Tibial nerve (tissue), 4 donors: ENCODE data around the gene PRKG1. TPM values are rescaled to one million over a fixed set of nuclear protein-coding genes. Genes with fewer than 3 reads are reported as not detected.

Experiments
- DNase-seq, 2 donors: peaks; one replicate each; pipeline ENCODE4 v3.0.0-alpha.2; 2019; ENCODE audit warnings: low spot score in 2 of 2
- H3K27ac ChIP-seq, 4 donors: fragments of 200-600 bp; sonication (generic) in 3 of 4; one replicate each; pipeline ENCODE4 v1.5.1; 2017 to 2019; ENCODE audit warnings: mild to moderate bottlenecking in 1 of 4
- H3K27me3 ChIP-seq, 2 donors: fragments of 200-600 bp; sonication (generic) in 1 of 2; one replicate each; pipeline versions ENCODE4 v1.5.1 to v1.6.0; 2017 to 2019
- H3K36me3 ChIP-seq, 3 donors: fragments of 200-600 bp; sonication (generic); one replicate each; pipeline ENCODE4 v1.5.1; 2018 to 2019
- H3K4me1 ChIP-seq, 4 donors: fragments of 200-600 bp; sonication (generic) in 3 of 4; one replicate each; pipeline ENCODE4 v1.5.1; 2017 to 2019
- H3K4me3 ChIP-seq, 4 donors: fragments of 200-600 bp; sonication (generic) in 3 of 4; one replicate each; pipeline ENCODE4 v1.5.1; 2017 to 2019; ENCODE audit warnings: mild to moderate bottlenecking in 1 of 4, moderate library complexity in 1 of 4
- H3K9me3 ChIP-seq, 4 donors: fragments of 200-600 bp; sonication (generic) in 3 of 4; one replicate each; pipeline ENCODE4 v1.5.1; 2017 to 2019
- CTCF ChIP-seq, 5 experiments: fragments of 200-600 bp in 3 of 5; fragments of 450-650 bp in 2 of 5; sonication (generic) in 3 of 5; IDR thresholded peaks; one replicate each; pipeline ENCODE4 v1.5.1; 2016 to 2019; ENCODE audit warnings: antibody characterized with exemption in 5 of 5, mild to moderate bottlenecking in 3 of 5, moderate library complexity in 2 of 5
- EP300 ChIP-seq, 2 donors: sonication (generic); formaldehyde crosslinking; IDR thresholded peaks; one replicate each; pipeline ENCODE4 v1.6.1; 2017; ENCODE audit warnings: antibody characterized with exemption in 2 of 2, mild to moderate bottlenecking in 1 of 2
- POLR2A ChIP-seq, 2 donors: fragments of 450-650 bp; IDR thresholded peaks; one replicate each; pipeline ENCODE4 v1.6.1; 2017; ENCODE audit warnings: antibody characterized with exemption in 2 of 2, mild to moderate bottlenecking in 2 of 2, moderate library complexity in 2 of 2
- WGBS, 2 donors: methylation state at CpG; one replicate each; pipeline ENCODE4 v1.1.5; 2018; 5-methylcytosine and 5-hydroxymethylcytosine counted together
- total RNA-seq, 4 donors: library from RNA; depleted of rRNA; stranded (reverse); fragments of >200 nt; gene quantifications; one replicate each; pipeline ENCODE4 v1.1.0, GENCODE V29; 2016

PRKG1 gene
- total RNA-seq, 4 donors from 2014 or later: 8.7 to 35.0 (median 14.8) TPM

GRCh38 chr10:51510231-51510630 lies 435.9 kb downstream of the PRKG1 start:
- H3K9me3 ChIP-seq: no peaks in the 10 kb centered on the region
- H3K36me3 ChIP-seq: no peaks in the 10 kb centered on the region
- DNase-seq: no peak
- no peaks in the 10 kb centered on the region for H3K27me3 ChIP-seq
- H3K4me1 ChIP-seq: no peaks in the 10 kb centered on the region
- TF ChIP-seq EP300 (IDR thresholded peaks at IDR 0.05) (no peak), CTCF (IDR thresholded peaks at IDR 0.05) (no peak), POLR2A (IDR thresholded peaks at IDR 0.05) (no peak)
- WGBS, 2 donors: 68 to 73% methylated on average over 2 of the region's 2 CpGs
- H3K4me3 ChIP-seq: no peak overlapping the region
- no peak overlapping the region for H3K27ac ChIP-seq

GRCh38 chr10:51521605-51522004 lies 447.3 kb downstream of the PRKG1 start:
- H3K27ac ChIP-seq: no peak overlapping the region
- 38 to 51% methylated on average over 2 of the region's 2 CpGs for WGBS, 2 donors
- no peak for DNase-seq
- TF ChIP-seq CTCF (IDR thresholded peaks at IDR 0.05) (no peak), EP300 (IDR thresholded peaks at IDR 0.05) (no peak), POLR2A (IDR thresholded peaks at IDR 0.05) (no peak)
- H3K36me3 ChIP-seq: no peaks in the 10 kb centered on the region
- no peak overlapping the region for H3K4me3 ChIP-seq
- peaks cover 0 to 4% (median 0%) of the 10 kb centered on the region in 4 donors for H3K4me1 ChIP-seq
- H3K9me3 ChIP-seq: no peaks in the 10 kb centered on the region
- no peaks in the 10 kb centered on the region for H3K27me3 ChIP-seq

GRCh38 chr10:51522858-51523257 lies 448.6 kb downstream of the PRKG1 start:
- Histone ChIP-seq H3K4me3 (no peak overlapping the region), H3K9me3 (no peaks in the 10 kb centered on the region), H3K27ac (no peak overlapping the region), H3K36me3 (no peaks in the 10 kb centered on the region), H3K4me1 (peaks cover 0 to 4% (median 0%) of the 10 kb centered on the region in 4 donors), H3K27me3 (no peaks in the 10 kb centered on the region)
- TF ChIP-seq CTCF (IDR thresholded peaks at IDR 0.05) (no peak), EP300 (IDR thresholded peaks at IDR 0.05) (no peak), POLR2A (IDR thresholded peaks at IDR 0.05) (no peak)
- no peak for DNase-seq
- 73 to 74% methylated on average over 3 of the region's 3 CpGs for WGBS, 2 donors

- Histone ChIP-seq H3K27me3 (no peaks in the 10 kb centered on the region), H3K36me3 (no peaks in the 10 kb centered on the region), H3K9me3 (no peaks in the 10 kb centered on the region), H3K4me3 (no peak overlapping the region), H3K27ac (no peak overlapping the region), H3K4me1 (peaks cover 0 to 4% (median 0%) of the 10 kb centered on the region in 4 donors)
- no peak for TF ChIP-seq POLR2A (IDR thresholded peaks at IDR 0.05)
- TF ChIP-seq EP300 (IDR thresholded peaks at IDR 0.05): no peak
- no peak for TF ChIP-seq CTCF (IDR thresholded peaks at IDR 0.05)
- DNase-seq: no peak
Observed at GRCh38 chr10:51523440-51523839, 449.2 kb downstream of the PRKG1 start.

GRCh38 chr10:51524041-51524440 lies 449.8 kb downstream of the PRKG1 start:
- TF ChIP-seq CTCF (IDR thresholded peaks at IDR 0.05) (no peak), POLR2A (IDR thresholded peaks at IDR 0.05) (no peak), EP300 (IDR thresholded peaks at IDR 0.05) (no peak)
- H3K36me3 ChIP-seq: no peaks in the 10 kb centered on the region
- H3K4me3 ChIP-seq: no peak overlapping the region
- H3K9me3 ChIP-seq: no peaks in the 10 kb centered on the region
- no peak for DNase-seq
- H3K4me1 ChIP-seq: peaks cover 0 to 4% (median 0%) of the 10 kb centered on the region in 4 donors
- no peak overlapping the region for H3K27ac ChIP-seq
- no peaks in the 10 kb centered on the region for H3K27me3 ChIP-seq
- 54 to 61% methylated on average over 1 of the region's 1 CpG for WGBS, 2 donors
